ENCODE results near the gene CYP24A1. TPM values are rescaled to one million over a fixed set of nuclear protein-coding genes. Genes with fewer than 3 reads are reported as not detected.

The CYP24A1 gene
- total and polyA plus RNA-seq, 2 of the 8 experiments (the other 6 are each of a cell fraction or from before 2014, with no cell fraction given), result not detected

DNA sequence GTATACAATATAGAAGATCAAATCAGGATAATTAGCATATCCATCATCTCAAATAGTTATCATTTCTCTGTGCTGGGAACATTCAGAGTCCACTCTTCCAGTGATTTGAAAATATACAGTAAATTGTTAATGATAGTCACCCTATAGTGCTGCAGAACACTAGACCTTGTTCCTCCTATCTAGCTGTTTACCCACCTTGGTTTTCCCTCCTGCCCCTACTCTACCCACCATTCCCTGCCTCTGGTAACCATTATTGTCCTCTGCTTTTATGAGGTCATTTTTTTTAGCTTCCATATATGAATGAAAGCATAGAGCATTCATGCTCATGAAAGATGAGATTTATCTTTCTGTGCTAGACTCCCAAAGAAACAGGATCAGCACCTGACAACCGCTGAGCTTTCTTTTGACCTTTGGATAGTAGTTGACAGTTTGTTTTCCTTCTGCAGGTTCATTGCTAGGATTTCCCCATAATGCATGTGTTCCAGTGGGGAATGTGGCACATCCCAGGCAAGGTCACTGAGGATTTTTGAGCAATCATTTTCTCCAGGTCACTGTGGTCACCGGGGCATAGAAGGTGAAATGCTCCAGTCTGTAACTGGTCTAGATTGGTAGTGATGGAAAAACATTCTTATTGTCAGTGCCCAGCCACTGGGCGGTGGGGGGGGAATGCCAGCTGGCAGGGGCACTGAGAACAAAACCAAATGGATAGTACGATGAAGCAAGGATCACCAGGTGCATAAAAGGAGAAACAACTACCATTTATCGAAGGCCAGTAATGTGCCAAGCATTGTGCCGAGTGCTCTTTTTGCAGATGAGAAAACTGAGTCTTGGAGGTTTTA, 69.8 kb downstream of the CYP24A1 start:
- POLR2A ChIA-PET (ENCODE audit: partially characterized antibody), result interaction anchor here (0.7 kb wide), 1 partner anchor 19 kb away, joined by 3 read pairs; no protein-coding TSS in a partner anchor
- no peak overlapping the region for H4K5ac ChIP-seq (ENCODE audit: insufficient read length, low read depth, low read length)
- no peaks in the 10 kb centered on the region for H3K23me2 ChIP-seq (ENCODE audit: low read depth, low read length)
- WGBS, 2 experiments (ENCODE audit: extremely low coverage in 1 of 2, insufficient coverage in 1 of 2, insufficient read length in 1 of 2, insufficient replicate concordance in 2 of 2, low coverage in 1 of 2, low lambda C conversion rate in 2 of 2, missing lambda C conversion rate in 1 of 2), result 82% methylated on average over 6 of the region's 6 CpGs; no CpG with 5 or more reads in 1 of the 2 experiments
- H2BK12ac ChIP-seq (ENCODE audit: low read depth, low read length), result no peak overlapping the region
- CTCF ChIA-PET (ENCODE audit: partially characterized antibody), result interaction anchor here (0.6 to 19.2 kb wide), 59 partner anchors 8 to 779 kb away, joined by 3 to 591 read pairs (median 4); partner anchors contain the start of genes BCAS1, CYP24A1 and PFDN4
- no peak overlapping the region for H3K4me3 ChIP-seq (ENCODE audit: extremely low read depth in 1 of 4, insufficient read depth in 2 of 4, low read depth in 3 of 4, low read length in 4 of 4)
- H4K20me1 ChIP-seq (replicated peaks in 1 of 2; ENCODE audit: control insufficient read depth in 1 of 2, insufficient read depth in 2 of 2, low read length in 2 of 2), result no peaks in the 10 kb centered on the region
- H2AK5ac ChIP-seq (ENCODE audit: low read depth, low read length), result no peak overlapping the region
- no peaks in the 10 kb centered on the region for H3K79me1 ChIP-seq (ENCODE audit: low read depth, low read length)
- H3K27ac ChIP-seq (ENCODE audit: low read depth, low read length), result no peak overlapping the region
- H3K27me3 ChIP-seq (replicated peaks in 1 of 4; ENCODE audit: control insufficient read depth in 3 of 4, extremely low read depth in 1 of 4, insufficient read depth in 3 of 4, low read length in 3 of 4), result peaks cover 0 to 1% (median 0%) of the 10 kb centered on the region in 4 experiments; a peak in 1 of 7 replicates
- FAIRE-seq (no peak), DNase-seq (ENCODE audit: low read depth in 1 of 2, low spot score in 2 of 2) (no peak)
- TF ChIP-seq SUZ12 (IDR thresholded peaks at IDR 0.05; ENCODE audit: low read length) (no peak), SIRT6 (IDR thresholded peaks at IDR 0.05; ENCODE audit: low read length) (no peak), TAF1 (IDR thresholded peaks at IDR 0.05; ENCODE audit: low read depth, low read length) (no peak), SP2 (IDR thresholded peaks at IDR 0.05; ENCODE audit: low read length) (no peak), NANOG (IDR thresholded peaks at IDR 0.05; ENCODE audit: insufficient read depth, low read depth, low read length, poor library complexity, severe bottlenecking) (no peak), CBX8 (IDR thresholded peaks at IDR 0.05; ENCODE audit: borderline replicate concordance, low read depth, low read length) (no peak), HDAC6 (IDR thresholded peaks at IDR 0.05; ENCODE audit: low read depth, low read length) (no peak)
- TF ChIP-seq, protein P1, sequence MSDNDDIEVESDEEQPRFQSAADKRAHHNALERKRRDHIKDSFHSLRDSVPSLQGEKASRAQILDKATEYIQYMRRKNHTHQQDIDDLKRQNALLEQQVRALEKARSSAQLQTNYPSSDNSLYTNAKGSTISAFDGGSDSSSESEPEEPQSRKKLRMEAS (IDR thresholded peaks at IDR 0.05), result no peak
- H4K8ac ChIP-seq (ENCODE audit: extremely low read depth, insufficient read depth, low read length), result no peak overlapping the region
- H2BK120ac ChIP-seq (replicated peaks; ENCODE audit: low read depth, low read length), result no peak overlapping the region
- H3K14ac ChIP-seq (ENCODE audit: insufficient read length), result no peak overlapping the region
- no peak overlapping the region for H2BK5ac ChIP-seq (ENCODE audit: low read depth, low read length)
- no peak overlapping the region for H2BK20ac ChIP-seq (ENCODE audit: low read length)
- no peaks in the 10 kb centered on the region for H3K79me2 ChIP-seq (ENCODE audit: control insufficient read depth in 1 of 2, insufficient read depth in 2 of 2, low read length in 2 of 2)
- H2AFZ ChIP-seq (ENCODE audit: low read length), result 0 out of 2 replicates have a peak overlapping the region, but pooled peaks have one; percentile 79
- H3K23ac ChIP-seq (ENCODE audit: insufficient read length), result no peak overlapping the region
- no peaks in the 10 kb centered on the region for H3K4me1 ChIP-seq (replicated peaks in 1 of 4; ENCODE audit: control insufficient read depth in 3 of 4, insufficient read depth in 4 of 4, low read length in 3 of 4)
- no peak overlapping the region for H4K91ac ChIP-seq (replicated peaks; ENCODE audit: insufficient read length, low read length)
- no peak overlapping the region for H3K4me2 ChIP-seq (ENCODE audit: insufficient read depth in 1 of 2, low read depth in 2 of 2, low read length in 2 of 2)
- H2BK15ac ChIP-seq (ENCODE audit: low read length), result no peak overlapping the region
- H3K56ac ChIP-seq (replicated peaks; ENCODE audit: insufficient read length, low read depth, low read length), result no peak overlapping the region
- no peaks in the 10 kb centered on the region for H3K9me3 ChIP-seq (ENCODE audit: insufficient read depth in 2 of 2, low read depth in 1 of 2, low read length in 1 of 2)
- no peak overlapping the region for H3K4ac ChIP-seq (replicated peaks; ENCODE audit: insufficient read length, low read depth, low read length)
- H3K9ac ChIP-seq (replicated peaks in 1 of 4; ENCODE audit: extremely low read depth in 1 of 4, low read depth in 3 of 4, low read length in 3 of 4), result no peak overlapping the region
- no peaks in the 10 kb centered on the region for H3K36me3 ChIP-seq (ENCODE audit: control insufficient read depth in 2 of 4, insufficient read depth in 4 of 4, low read length in 3 of 4)
- H3K18ac ChIP-seq (ENCODE audit: extremely low read depth, low read length), result no peak overlapping the region
